ENCODE measurements around the gene HYI. TPM values are rescaled to one million over a fixed set of nuclear protein-coding genes. Genes with fewer than 3 reads are reported as not detected.

The HYI gene
- total RNA-seq, 1 donor from 2014 or later = 47.8 TPM

DNA sequence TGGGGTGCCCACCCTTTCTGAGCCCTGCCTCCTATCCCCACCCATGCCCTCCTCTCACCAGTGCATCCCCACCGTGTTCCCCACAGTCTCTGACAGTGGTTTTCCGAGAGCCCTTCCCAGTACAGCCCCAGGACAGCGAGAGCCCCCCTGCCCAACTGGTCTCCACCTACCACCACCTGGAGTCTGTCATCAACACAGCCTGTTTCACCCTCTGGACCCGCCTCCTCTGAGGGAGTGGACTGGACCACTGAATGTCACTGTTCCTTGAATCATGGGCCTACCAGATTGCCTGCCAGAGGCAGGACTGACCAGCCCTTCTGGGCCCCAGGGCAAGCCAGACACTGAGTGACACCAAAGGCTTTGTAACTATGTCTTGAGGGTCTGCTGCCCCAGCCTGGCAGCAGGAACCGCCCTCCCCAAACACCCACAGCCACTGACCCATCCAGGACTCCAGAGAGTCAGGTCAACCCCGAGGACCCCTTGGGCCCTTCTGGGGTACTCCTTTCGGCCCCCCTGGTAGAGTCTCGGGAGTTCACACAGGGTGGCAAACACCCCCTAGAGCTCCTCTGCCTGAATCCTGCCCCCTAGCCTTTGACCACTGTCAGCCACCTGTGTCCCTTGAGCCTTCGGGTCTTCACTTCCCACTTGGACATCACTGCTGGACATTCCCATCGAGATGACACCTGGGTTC lies 3.3 kb downstream of the HYI start:
- DNase-seq (ENCODE audit: low spot score) = no peak
- Mint-ChIP-seq H3K27me3 (ENCODE audit: unreplicated experiment) (peaks cover 16% of the 10 kb centered on the region), H3K36me3 (ENCODE audit: low read depth, unreplicated experiment) (peaks cover 59% of the 10 kb centered on the region), H3K4me1 (ENCODE audit: unreplicated experiment) (peaks cover 31% of the 10 kb centered on the region), H3K9me3 (ENCODE audit: unreplicated experiment) (no peaks in the 10 kb centered on the region), H3K27ac (ENCODE audit: unreplicated experiment) (no peak overlapping the region), H3K4me3 (ENCODE audit: unreplicated experiment) (peak overlapping the region; percentile 25)
- TF ChIP-seq, protein P1, sequence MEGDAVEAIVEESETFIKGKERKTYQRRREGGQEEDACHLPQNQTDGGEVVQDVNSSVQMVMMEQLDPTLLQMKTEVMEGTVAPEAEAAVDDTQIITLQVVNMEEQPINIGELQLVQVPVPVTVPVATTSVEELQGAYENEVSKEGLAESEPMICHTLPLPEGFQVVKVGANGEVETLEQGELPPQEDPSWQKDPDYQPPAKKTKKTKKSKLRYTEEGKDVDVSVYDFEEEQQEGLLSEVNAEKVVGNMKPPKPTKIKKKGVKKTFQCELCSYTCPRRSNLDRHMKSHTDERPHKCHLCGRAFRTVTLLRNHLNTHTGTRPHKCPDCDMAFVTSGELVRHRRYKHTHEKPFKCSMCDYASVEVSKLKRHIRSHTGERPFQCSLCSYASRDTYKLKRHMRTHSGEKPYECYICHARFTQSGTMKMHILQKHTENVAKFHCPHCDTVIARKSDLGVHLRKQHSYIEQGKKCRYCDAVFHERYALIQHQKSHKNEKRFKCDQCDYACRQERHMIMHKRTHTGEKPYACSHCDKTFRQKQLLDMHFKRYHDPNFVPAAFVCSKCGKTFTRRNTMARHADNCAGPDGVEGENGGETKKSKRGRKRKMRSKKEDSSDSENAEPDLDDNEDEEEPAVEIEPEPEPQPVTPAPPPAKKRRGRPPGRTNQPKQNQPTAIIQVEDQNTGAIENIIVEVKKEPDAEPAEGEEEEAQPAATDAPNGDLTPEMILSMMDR (IDR thresholded peaks at IDR 0.05; ENCODE audit: unreplicated experiment) = no peak

DNA sequence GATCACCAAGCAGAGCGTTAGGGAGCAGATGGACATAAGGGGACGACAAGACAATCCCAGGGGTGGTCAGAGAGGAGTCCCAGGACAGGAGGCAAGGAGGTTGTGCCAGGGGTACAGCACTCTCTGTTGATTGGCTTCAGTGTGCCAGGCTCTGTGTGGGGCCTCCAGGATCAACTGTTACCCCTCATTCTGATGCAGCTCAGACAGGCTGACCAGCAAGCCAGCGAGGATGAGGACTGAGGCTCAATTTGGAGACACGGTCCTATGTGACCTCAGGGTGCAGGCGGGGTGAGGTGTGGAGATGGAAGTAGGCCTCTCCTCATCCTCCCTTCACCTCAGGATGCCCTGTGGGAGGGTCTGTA lies 4.0 kb downstream of the HYI start:
- Mint-ChIP-seq H3K27ac (ENCODE audit: unreplicated experiment) (no peak overlapping the region), H3K4me3 (ENCODE audit: unreplicated experiment) (no peak overlapping the region), H3K36me3 (ENCODE audit: low read depth, unreplicated experiment) (peaks cover 65% of the 10 kb centered on the region), H3K9me3 (ENCODE audit: unreplicated experiment) (no peaks in the 10 kb centered on the region), H3K27me3 (ENCODE audit: unreplicated experiment) (peaks cover 16% of the 10 kb centered on the region), H3K4me1 (ENCODE audit: unreplicated experiment) (peaks cover 31% of the 10 kb centered on the region)
- no peak for DNase-seq (ENCODE audit: low spot score)
- TF ChIP-seq, protein P1 (IDR thresholded peaks at IDR 0.05; ENCODE audit: unreplicated experiment) = no peak

DNA sequence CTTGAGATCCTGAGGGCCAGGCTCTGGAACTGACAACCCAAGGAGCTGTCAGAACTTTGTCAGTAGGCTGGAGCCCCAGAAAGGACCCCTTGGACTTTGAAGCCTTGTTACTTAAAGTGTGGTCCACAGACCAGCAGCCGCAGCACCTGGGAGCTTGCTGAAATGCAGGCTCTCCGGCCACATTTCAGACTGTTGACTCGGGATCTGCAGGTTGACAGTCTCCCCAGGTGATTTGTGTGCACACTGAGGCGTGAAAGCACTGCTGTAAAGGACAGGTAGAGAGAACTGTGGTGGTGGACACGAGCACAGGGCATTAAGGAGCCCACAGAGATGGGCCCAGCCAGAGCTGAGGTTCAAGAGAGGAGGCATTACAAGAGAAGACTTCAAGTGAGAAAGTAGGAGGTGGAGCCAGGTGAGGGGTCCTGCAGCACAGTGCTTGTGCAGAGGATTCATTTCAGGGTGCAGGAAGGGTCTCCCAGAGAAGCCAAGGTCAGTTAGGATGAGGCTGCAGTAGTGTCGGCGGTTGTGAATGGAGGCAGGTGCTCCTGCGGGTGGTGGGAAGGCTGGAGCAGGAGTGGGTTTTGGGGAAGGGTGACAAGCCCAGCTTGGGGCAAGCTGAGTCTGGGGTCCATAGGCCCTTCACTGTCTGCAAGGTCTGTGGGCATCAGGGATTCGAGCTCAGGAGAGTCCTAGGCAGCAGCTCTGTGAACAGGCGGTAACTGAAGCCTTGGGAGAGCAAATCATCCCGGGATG lies 4.6 kb downstream of the HYI start:
- H3K27me3 Mint-ChIP-seq (ENCODE audit: unreplicated experiment) = peaks cover 13% of the 10 kb centered on the region
- TF ChIP-seq, protein P1 (IDR thresholded peaks at IDR 0.05; ENCODE audit: unreplicated experiment) = no peak
- H3K36me3 Mint-ChIP-seq (ENCODE audit: low read depth, unreplicated experiment) = peaks cover 70% of the 10 kb centered on the region
- H3K27ac Mint-ChIP-seq (ENCODE audit: unreplicated experiment) = peak overlapping the region; percentile 2
- peaks cover 25% of the 10 kb centered on the region for H3K4me1 Mint-ChIP-seq (ENCODE audit: unreplicated experiment)
- no peak for DNase-seq (ENCODE audit: low spot score)
- peak overlapping the region; percentile 75 for H3K4me3 Mint-ChIP-seq (ENCODE audit: unreplicated experiment)
- no peaks in the 10 kb centered on the region for H3K9me3 Mint-ChIP-seq (ENCODE audit: unreplicated experiment)

DNA sequence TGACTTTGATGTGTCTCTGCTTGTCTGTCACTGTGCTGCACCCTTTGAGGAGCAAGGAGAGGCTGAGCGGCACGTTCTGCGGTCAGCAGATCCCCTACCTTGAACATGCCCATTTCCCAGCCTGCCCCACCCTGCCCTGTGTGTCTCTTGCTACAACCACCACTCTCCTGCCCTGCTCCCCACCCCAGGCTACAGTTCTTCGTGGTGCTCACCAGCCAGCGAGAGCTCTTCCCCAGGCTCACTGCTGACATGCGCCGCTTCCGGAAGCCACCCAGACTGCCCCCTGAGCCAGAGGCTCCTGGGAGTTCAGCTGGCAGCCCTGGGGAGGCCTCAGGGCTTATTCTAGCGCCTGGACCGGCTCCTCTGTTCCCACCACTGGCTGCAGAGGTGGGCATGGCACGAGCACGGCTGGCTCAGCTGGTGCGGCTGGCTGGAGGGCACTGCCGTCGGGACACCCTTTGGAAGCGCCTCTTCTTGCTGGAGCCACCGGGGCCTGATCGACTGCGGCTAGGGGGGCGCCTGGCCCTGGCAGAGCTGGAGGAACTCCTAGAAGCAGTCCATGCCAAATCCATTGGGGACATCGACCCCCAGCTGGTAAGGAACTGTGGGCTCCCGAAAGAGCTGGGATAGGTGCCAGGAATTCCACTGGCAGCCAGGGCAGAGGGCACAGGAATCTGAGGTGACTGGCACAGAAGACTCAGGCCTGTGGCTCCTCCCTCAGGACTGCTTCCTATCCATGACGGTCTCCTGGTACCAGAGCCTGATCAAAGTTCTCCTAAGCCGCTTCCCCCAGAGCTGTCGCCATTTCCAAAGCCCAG lies 5.6 kb downstream of the HYI start:
- DNase-seq (ENCODE audit: low spot score) = no peak
- no peak overlapping the region for H3K27ac Mint-ChIP-seq (ENCODE audit: unreplicated experiment)
- H3K4me1 Mint-ChIP-seq (ENCODE audit: unreplicated experiment) = peaks cover 21% of the 10 kb centered on the region
- H3K27me3 Mint-ChIP-seq (ENCODE audit: unreplicated experiment) = peaks cover 13% of the 10 kb centered on the region
- no peak overlapping the region for H3K4me3 Mint-ChIP-seq (ENCODE audit: unreplicated experiment)
- no peaks in the 10 kb centered on the region for H3K9me3 Mint-ChIP-seq (ENCODE audit: unreplicated experiment)
- TF ChIP-seq, protein P1 (IDR thresholded peaks at IDR 0.05; ENCODE audit: unreplicated experiment) = no peak
- peaks cover 73% of the 10 kb centered on the region for H3K36me3 Mint-ChIP-seq (ENCODE audit: low read depth, unreplicated experiment)

Measured in endothelial cell (in vitro differentiated cells).